GM12872 (cell line): Measurements from ENCODE around the gene NEK10.

Experiments used
- TF ChIP-seq, protein P1 (sequence below): IDR thresholded peaks from 3 replicates; pipeline ENCODE4 v1.5.1; 2011; ENCODE audit warnings: low read depth, mild to moderate bottlenecking, low read length, moderate library complexity; ENCODE audit not compliant: insufficient read depth

Gene NEK10

GRCh38 chr3:27115352-27115751 is 253.8 kb downstream of the NEK10 start:
- TF ChIP-seq, protein P1, sequence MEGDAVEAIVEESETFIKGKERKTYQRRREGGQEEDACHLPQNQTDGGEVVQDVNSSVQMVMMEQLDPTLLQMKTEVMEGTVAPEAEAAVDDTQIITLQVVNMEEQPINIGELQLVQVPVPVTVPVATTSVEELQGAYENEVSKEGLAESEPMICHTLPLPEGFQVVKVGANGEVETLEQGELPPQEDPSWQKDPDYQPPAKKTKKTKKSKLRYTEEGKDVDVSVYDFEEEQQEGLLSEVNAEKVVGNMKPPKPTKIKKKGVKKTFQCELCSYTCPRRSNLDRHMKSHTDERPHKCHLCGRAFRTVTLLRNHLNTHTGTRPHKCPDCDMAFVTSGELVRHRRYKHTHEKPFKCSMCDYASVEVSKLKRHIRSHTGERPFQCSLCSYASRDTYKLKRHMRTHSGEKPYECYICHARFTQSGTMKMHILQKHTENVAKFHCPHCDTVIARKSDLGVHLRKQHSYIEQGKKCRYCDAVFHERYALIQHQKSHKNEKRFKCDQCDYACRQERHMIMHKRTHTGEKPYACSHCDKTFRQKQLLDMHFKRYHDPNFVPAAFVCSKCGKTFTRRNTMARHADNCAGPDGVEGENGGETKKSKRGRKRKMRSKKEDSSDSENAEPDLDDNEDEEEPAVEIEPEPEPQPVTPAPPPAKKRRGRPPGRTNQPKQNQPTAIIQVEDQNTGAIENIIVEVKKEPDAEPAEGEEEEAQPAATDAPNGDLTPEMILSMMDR = no peak

GRCh38 chr3:27114684-27115083 is 254.5 kb downstream of the NEK10 start:
- TF ChIP-seq, protein P1 = no peak

- TF ChIP-seq, protein P1 = no peak
Measured at GRCh38 chr3:27114129-27114528, 255.1 kb downstream of the NEK10 start.

DNA sequence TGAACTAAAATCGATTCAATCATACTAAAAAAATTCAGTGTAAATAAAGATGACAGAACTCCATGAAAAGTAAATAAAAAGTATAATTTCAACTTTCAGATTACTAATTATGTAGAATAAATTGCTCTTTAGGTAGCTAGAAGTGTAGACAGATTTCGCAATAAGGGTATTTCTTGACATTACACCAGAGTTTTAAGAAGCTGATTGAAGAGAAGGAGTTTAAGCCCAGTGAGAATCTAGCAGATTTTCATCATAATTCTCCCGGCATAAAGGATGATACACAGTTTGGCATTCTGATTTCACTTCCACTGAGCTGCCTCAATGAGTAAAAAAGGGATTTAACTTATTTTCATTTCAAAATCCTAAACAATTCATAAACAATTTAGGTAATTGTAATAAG is 259.2 kb downstream of the NEK10 start:
- TF ChIP-seq, protein P1 = no peak

GRCh38 chr3:27108322-27108721 is 260.9 kb downstream of the NEK10 start:
- TF ChIP-seq, protein P1 = no peak

GRCh38 chr3:27105904-27106303 is 263.3 kb downstream of the NEK10 start:
- TF ChIP-seq, protein P1 = 0 out of 3 replicates have a peak, but pooled peaks have one; percentile 6

DNA sequence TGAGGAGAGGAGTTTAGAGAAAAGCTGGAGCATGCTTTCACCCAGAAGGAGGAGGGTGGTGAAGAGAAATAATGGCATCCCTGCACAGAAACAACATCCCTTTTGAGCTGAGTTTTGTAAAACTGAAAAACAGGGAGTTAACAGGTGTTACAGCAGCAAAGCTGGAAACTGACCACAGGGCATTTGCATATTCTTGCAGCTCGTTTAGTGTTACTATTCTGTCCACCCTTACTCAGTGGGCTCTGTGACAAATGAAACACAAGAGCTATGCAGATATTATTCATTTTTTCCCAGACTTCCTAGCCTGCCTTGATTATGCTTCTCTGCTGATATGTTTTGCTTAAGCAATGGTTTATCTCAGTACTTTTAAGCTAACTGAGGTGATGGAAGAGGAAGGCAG is 272.0 kb downstream of the NEK10 start:
- TF ChIP-seq, protein P1 = no peak
